Measurements from ENCODE around the gene CHSY3. TPM values are rescaled to one million over a fixed set of nuclear protein-coding genes. Genes with fewer than 3 reads are reported as not detected.

Gene CHSY3
- polyA plus RNA-seq, 3 donors, result 2.8 to 4.2 (median 2.9) TPM

DNA sequence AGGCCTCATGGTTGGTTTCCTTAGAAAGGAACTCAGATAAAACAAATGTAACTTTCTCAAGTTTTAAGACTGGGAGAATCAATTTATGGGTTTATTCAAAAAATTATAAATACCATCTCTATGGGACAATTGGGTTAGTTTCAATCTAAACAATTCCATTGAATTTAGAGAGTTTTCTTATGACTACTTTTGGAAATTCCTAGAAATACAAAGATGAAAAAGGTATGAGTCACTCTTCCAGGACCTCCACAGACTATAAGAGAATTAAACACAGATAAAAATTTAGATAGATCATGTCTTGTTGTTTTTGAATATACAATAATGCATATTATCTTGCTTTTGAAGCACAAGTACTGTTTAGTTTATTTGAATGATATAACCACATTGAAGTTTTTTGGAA lies 188.7 kb downstream of the CHSY3 start:
- DNase-seq, result no peak

DNA sequence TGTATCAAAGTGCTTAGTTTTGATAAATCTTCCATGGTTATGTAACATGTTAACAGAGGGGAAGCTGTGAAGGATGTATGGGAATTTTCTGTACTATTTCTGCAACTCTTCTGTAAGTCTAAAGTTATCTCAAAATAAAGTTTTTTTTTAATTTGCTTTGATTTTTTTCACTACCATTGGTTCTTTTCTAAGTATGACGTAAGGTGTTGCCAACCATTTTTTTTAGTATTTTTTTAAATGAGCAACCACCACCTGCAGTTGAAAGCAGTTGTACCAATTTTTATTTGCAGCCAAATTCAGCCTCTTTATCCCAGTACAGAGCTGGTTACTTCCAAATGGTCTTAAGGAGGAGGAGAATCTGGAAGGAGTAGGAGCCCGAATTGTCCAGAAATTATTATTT lies 192.2 kb downstream of the CHSY3 start:
- no peak for DNase-seq

DNA sequence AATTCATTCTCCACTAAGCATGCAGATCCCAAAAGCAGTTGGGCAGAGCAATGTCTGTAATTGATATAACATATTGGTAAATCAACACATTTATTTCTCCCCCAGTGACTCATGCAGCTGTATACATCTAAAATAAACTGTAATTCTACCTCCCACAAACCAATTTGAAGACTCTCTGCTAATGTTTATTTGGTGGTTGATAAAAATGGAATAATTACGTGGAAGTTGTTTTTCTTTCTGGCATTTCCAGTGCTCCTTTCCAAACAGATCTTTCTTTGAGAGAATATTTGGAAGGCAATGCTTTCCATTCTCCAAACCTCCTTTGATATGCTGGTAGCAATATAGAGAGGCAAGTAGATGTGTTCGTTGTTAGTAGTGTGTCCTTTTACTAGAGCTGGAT lies 194.7 kb downstream of the CHSY3 start:
- no peak for DNase-seq

DNA sequence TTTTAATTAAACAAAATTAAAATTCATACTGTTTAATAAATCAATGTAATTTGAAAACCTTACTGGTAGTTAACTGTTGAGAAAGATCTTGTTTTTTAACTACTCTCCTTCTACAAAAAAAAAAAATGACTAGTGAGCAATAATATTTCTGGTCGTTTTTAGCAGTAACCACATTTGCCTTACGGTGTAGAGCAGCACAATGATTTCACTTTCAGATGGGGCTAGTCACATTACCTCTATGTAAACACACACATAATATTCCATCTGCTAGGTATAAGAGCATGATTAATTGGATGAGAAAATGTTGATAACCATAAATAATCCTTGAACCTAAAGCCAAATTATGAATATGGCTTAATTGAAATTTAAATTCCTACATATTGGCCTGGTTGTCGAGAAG lies 198.1 kb downstream of the CHSY3 start:
- no peak for DNase-seq

DNA sequence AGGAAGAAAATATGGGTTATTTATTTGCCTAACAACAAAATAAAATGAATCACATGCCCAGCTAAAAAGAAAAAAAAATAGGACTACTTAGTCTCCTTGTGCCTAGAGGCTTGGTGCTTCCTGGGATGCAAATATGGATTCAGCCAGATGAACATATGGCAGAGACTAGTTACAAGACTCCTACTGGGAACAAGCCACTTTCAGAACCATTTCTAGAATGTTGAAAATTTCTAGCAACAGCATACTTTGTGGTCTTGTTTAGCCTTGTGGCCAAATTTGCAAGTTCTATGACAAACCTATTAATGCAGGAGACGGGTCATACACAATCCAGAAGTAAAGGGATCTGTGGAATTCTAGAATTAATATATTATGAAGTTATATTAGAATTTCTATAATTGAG lies 198.7 kb downstream of the CHSY3 start:
- no peak for DNase-seq

DNA sequence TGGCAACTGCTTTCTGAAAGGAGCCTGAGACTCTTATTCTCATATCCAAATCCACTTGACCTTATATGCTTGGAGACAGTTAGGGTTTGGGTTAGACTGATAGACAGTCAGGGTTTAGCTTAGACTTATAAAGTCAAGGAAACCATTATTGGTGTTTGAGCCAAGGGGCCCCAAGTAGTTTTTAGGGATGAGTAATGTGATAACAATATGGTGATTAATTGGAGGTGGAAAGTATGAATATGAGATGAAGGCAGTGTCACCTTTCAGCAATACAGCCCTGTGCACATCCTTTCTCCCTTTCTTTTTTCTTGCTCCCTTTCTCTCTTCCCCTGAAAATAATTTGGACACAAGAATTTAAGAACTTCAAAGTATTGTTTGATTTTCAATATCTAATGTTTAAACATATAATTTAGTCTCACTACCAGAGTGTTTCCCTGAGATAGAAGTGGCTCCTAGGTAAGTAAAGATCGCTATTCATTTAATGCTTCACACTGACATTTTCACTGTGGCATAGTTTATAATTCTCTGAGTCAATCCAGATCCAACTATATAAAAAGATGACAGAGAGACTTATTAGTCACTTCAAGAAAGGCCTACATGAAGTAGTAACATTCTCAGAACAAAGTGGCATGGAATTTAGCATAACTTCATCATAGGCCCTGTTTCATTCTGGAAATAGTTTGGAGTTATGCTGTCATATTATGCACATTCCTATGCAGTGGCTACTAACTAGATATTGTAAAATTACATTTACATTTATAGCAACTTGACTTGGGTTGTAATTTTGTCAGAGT lies 200.8 kb downstream of the CHSY3 start:
- no peak for DNase-seq

DNA sequence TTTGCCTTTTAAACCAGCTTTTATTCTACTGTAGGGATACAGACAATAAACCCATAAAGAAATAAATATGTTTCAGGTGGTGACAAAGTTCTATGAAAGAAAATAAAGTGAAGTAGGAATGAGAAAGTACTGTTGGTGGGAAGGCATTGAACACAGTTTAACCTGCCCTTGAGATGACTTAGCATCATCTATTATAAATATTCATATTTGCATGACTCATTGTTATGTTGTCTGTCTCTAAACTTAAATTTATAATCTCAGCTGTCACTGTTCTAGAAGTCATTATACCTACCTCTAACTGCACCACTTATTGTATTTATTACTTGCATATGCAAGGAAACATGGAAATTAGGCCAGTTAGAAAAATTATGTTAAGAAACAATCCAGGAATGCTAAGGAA lies 202.2 kb downstream of the CHSY3 start:
- no peak for DNase-seq

DNA sequence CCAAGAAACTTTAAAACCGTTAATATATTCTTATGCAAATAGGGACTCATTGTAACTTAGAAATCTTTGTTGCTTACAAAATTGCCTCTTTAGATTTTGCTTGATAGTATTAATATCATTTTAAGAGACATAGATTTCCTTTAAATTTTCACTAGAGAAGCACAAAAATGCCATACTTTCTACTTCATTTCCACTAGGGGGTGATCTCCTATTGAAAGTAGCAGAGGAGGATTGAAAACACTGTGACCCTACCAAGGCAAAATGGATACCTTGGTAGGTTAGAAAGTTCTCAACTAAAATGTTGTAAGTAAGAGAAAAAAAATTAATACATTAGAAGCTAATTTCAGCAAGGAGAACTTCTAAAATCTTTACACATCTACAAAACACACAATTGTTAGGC lies 204.9 kb downstream of the CHSY3 start:
- peak; percentile 12 for DNase-seq

DNA sequence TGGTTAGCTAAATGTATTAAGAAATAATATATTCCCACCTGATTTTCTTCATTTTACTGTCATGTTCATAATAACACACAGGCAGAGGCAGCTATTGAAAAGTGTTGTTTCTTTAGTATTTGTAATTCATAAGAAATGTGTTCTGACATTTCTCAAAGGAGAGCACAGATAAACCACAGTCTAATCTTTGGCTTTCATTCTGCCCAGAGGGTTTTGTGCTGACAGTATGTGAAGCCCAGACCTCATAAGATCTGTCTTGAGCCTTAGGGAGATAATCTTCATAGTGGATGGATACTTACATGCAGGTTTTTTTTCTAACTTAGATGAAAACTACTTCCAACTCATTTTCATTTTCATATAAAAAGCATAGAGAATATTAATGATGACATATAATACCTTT lies 206.1 kb downstream of the CHSY3 start:
- no peak for DNase-seq

DNA sequence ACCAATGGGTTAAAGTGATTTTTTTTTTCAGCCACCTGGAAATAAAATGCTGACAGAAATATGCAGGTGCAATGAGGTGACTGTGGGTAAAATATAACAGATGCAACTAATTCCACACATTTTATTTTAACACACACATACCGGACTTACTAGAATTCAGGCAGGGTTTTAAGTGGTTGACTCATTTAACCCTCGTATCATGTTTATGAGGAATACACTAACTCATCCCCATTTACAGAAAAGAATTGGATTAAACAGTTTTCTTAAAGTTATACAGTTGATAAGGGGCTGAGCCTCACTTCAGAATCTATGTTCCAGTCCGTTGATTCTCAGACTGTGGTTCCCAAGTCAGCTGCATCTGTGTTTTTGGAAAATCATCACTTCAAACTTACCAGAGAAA lies 207.5 kb downstream of the CHSY3 start:
- no peak for DNase-seq

DNA sequence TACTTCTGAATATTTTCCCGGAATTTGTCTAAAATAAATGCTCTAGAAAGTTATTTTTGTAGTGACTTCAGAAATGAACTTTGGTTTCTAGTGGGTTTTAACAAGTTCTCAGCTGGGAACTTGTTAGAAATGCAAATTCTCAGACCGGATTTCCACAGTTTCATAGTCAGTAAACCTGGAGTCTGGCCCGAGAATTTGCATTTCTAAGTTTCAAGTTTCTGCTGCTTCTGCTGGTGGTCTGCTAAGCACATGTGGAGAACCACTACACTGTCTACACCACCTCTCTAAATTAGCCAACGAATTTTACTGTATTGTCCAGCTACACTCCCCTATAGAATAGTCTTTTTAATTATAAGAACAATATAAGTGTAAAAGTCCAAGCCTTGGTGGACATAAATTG lies 208.0 kb downstream of the CHSY3 start:
- no peak for DNase-seq

DNA sequence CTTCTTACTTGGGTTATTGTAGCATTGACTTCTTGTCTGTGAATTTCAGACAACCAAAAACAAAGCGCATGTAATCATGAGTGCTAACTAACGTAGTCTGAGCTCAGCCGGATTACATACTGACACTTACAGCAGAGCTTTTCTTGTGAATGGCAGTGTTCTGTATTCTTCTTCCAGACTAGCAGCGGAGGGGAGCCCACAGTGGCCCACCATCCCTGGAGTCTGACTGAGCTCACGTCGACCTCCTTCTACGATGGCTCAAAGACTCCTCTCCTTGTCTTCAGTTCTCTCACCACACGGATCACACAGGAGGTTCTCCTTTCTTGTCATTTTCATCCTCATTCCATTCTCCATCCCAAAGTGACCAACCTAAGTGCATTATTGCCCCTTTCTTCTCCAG lies 211.4 kb downstream of the CHSY3 start:
- no peak for DNase-seq

DNA sequence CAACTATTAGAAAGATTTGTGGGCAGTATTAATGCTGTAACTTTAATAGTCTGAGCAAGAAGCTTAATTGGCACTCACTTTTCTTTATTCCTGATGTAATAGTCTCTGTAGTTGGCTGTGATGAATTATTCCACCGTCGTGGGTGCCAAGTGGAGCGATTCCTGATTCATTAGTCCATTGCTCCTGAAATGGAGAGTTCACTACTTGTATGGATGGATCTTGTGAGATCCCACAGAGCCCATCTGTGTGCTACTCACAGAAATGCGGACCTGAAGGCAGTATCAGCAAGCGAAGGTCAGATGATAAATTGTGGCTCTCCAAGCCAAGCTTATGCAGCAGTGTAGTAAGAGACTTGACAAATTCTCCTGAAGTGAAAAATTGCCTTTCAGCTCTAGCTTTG lies 212.2 kb downstream of the CHSY3 start:
- no peak for DNase-seq

DNA sequence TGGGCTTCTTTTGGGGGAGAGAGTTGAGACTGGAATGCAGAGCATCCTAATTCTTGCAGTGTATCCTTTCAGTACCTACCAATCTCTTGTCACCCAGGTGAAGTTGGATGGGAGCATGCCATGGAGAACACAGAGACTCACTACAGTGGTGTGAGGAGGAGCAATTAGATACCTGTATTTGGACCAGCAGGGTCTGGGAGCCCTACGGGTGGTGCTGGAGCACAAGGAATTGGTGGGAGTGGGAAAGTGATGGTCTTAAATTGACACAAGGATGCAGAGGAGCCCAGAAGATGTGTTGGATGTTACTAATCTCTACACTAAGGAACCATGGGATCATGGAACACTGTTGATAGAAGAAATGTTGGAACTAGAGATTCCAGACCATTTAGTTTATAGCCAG lies 212.7 kb downstream of the CHSY3 start:
- no peak for DNase-seq

DNA sequence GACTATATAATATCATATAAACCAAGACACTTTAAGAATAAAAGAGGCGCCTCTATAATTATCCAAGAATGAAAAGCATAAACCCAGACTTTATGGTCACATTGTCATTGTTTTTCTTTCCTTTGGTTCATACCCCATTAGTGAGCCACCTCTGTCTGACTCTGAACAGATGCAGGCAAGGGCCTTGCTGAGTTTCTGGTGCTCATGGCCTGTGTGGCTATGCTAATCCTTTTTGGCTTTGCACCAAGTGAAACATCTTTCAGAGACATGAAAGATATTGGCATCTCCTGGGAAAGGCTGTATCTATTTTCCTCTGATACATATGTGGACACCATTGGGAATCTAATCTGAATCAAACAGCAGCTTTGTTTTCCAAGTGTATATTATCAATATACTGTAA lies 222.5 kb downstream of the CHSY3 start:
- DNase-seq, result no peak

DNA sequence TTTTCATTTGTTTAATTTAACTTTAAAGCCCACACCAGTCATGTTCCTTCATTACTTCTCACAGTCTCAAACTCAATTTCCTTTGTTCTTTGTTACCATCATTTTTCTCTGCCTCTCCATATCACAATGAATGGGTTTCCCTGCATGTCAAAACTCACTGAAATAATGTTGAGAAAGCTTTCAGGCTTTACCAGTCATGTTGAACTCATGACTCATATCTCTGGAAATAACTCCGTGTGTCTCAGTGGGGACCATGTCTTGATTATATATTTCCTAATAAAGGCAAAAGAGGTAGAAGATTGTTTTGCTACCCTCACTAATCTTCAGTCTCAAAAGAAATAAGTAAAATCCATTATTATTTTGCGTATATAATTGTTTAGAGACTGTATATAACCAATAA lies 231.2 kb downstream of the CHSY3 start:
- no peak for DNase-seq

DNA sequence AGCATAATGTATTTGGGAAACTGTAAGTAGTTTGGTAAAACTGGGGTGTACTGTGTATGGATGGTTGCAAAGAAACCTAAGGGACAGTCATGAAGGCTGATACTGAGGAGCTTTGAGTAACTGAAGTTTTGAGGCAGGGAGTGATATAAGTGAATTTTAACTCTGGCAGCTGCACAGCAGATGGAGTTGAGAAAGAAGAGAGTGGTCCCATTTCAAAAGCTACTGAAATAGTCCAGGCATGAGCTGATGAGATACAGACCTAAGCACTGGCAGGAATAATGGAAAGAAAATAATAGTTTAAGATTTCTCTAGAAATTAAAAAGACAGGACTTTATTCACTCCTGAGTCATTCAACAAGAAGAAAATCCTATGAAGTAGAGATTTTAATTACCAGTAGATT lies 232.0 kb downstream of the CHSY3 start:
- no peak for DNase-seq

DNA sequence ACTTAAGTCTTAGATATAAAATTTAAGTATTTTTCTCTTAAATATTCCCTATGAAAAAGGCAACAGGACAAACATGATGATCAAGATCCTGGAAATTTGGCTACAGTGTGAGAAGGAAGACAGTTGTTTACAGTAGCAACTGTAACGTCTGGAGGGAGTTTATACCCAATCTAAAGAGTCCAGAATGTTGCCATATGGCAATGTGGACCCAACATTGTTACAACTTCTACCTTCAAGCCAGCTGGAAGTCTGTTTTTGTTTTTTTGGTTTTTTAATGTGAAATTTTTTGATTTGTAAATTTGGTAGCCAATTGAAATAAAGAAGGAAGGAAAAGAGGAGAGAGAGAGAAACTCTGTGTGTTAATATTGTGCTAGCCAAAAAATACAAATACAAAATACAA lies 233.4 kb downstream of the CHSY3 start:
- DNase-seq, result no peak

DNA sequence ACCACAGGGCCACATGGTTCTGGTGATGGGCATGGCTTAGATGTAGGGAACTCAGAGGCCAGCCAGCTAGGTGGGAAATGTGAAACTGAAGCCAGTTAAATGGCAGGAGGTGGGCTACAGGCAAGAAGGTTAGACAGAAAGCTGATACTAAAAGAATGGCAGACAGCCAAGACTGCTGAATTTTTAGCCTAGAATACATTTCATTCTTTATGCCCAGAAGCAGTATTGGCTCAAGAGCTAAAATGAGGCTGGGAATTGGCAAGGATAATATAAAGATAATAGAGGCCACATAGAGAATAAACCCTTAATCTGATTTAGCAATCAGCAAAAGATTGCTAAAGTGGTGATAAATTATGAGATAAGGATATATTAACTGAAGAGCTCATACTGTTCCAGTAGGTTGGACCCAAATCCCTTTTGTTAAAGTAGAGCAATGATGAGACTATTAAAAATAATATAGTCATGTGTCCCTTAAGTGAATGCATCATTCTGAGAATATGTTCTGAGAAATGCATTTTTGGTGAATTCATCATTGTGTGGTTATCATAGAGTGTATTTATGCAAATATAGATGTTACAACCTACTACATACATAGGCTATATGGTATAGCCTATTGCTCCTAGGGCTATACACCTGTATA lies 234.3 kb downstream of the CHSY3 start:
- DNase-seq, result no peak

DNA sequence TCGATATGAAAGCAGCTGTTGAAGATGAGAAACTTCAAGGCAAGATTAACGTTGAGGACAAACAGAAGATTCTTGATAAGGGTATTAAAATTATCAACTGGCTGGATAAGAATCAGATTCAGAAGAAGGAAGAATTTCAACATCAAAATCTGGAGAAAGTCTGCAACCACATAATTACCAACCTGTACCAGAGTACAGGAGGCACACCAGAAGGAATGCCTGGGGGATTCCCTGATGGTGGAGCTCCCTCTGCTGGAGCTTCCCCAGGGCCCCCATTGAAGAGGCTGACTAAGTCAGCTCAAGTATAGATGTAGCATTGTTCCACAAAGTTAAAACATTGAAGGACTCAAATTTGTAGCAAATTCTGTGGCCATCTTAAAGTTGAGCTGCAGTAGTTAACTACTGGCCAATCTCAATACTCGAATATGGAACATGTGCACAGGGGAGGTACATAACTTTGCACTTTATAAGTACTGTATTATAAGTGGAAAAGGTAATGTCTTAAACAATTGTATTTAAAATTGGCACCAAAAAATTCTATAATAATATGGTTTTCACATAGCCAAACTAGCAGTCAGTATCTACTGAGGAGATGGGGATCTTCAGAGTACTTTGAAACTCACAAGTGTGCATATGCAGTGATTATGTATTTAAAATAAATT lies 237.5 kb downstream of the CHSY3 start:
- no peak for DNase-seq

DNA sequence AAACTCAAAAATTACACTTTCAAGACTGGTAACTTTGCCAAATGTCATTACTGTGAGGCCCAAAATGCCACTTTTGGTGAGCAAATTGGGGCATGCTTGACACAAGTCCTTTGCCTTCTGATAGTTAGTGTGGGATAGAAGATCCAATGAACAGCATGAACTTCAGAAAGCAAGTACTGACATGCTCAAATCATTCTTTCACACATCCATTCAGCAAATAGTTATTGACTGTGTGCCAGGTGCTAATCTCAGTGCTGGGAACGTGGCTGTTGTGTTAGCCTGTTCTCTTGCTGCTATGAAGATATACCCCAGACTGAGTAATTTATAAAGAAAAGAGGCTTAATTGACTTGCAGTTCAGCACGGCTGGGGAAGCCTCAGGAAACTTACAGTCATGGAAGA lies 247.0 kb downstream of the CHSY3 start:
- DNase-seq, result no peak

DNA sequence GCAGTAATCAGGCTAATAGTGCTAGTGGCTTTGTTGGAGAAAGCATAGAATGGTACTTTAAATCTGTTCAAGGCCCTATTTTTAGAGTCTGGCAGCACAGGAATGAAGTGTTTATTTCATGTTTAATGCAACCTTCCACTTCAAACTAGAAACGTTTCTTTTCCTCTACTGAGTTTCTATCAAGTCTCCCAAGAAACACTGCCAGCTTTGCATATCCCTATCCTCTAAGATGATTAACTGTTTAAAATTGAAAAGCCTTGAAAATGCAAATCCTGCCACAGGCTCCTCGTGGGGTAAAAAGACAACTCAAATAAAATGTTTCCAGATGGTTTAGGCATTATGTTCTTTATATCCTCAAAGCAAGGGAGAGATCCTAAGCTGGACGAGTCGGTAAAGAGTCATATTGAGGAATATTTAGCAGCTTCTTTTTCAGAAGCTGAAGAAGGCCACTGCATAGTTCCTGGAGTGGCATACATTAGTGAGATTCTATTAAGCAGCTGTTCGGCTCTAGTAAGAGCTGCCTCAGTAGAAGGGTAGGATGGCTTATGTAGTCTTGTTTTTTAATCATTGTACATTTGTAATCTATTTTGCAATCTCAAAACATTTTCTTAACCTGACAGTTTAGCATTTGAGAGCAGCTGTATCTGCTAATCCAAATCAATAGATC lies 251.2 kb downstream of the CHSY3 start:
- no peak for DNase-seq

DNA sequence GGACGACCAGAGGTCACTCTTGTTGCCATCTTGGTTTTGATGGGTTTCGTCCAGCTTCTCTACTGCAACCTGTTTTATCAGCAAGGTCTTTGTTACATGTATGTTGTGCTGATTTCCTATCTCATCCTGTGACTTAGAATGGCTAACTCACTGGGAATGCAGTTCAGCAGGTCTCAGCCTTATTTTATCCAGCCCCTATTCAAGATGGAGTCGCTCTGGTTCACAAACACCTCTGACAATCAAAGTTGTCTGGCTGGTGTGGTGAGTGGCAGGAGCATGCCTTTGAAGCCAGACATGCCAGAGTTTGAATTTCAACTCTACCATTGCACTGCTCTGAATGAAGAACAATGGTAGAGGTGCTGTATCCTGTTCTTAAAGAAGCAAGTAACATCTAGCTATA lies 253.8 kb downstream of the CHSY3 start:
- no peak for DNase-seq

Data from renal pelvis (tissue), 4 donors.